Panc1 (cell line): ENCODE data around the gene FRY.

Experiments used
- CTCF ChIP-seq: fragments of 450-650 bp; IDR thresholded peaks from 2 replicates; pipeline ENCODE4 v1.5.1; 2017; ENCODE audit warnings: mild to moderate bottlenecking
- REST ChIP-seq, 2 experiments: IDR thresholded peaks; 2 replicates each; pipeline ENCODE4 v1.6.1; 2011 to 2012; ENCODE audit warnings: low read depth in 2 of 2, control low read depth in 1 of 2, low read length in 1 of 2, mild to moderate bottlenecking in 1 of 2, moderate library complexity in 1 of 2; ENCODE audit not compliant: insufficient read depth in 1 of 2

GRCh38 chr13:32117701-32118100 lies 86.1 kb downstream of the FRY start:
- TF ChIP-seq CTCF = no peak
- no peak for TF ChIP-seq REST (IDR thresholded peaks at IDR 0.05; ENCODE audit: insufficient read depth in 1 of 2, low read depth in 2 of 2, low read length in 1 of 2)
